PFSK-1 (cell line): ENCODE measurements around the gene LEFTY1.

Experiments used
- FOXP2 ChIP-seq: optimal IDR thresholded peaks from 2 replicates; pipeline ENCODE3; 2011; ENCODE audit warnings: borderline replicate concordance, control low read depth, inconsistent platforms; ENCODE audit not compliant: insufficient read depth; ENCODE audit errors: extremely low read length, extremely low read depth
- POLR2AphosphoS5 ChIP-seq: IDR thresholded peaks from 2 replicates; pipeline ENCODE4 v1.6.1; 2012; ENCODE audit warnings: low read depth, mild to moderate bottlenecking, control low read depth, low read length, moderate library complexity
- SIN3A ChIP-seq: IDR thresholded peaks from 2 replicates; pipeline ENCODE4 v1.6.1; 2012; ENCODE audit warnings: mild to moderate bottlenecking, low read length, moderate library complexity, borderline replicate concordance; ENCODE audit not compliant: insufficient read depth
- TAF1 ChIP-seq: IDR thresholded peaks from 2 replicates; pipeline ENCODE4 v1.6.1; 2012; ENCODE audit warnings: low read length, control low read depth, borderline replicate concordance; ENCODE audit not compliant: insufficient read depth
- TF ChIP-seq, protein P1 (sequence below), 2 experiments: IDR thresholded peaks; 2 replicates each; pipeline versions ENCODE4 v1.6.1 to v1.8.0; 2011 to 2012; ENCODE audit warnings: low read depth in 2 of 2, low read length in 2 of 2, control low read depth in 1 of 2, inconsistent platforms in 1 of 2, mild to moderate bottlenecking in 1 of 2, moderate library complexity in 1 of 2; ENCODE audit not compliant: insufficient read depth in 1 of 2

LEFTY1 gene

DNA sequence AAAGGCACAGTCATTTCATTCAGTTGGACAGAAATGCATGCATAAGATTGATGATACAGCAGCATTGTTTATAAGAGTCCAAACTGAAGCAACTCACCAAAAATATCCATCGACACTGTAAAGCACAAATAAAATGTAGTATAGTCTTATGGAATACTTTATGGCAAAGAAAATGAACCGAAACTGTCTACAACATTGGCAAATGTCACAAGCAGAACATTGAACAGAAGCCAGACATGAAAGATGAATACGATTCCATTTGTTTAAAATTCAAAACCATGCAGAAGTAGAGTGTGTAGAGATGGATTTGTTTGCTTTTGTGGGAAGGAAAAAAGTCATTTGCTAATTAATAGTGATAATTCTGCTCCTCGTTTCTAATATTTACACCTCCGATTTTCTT is 7.5 kb upstream of the LEFTY1 start:
- TF ChIP-seq SIN3A, result no peak
- no peak for TF ChIP-seq POLR2AphosphoS5
- TF ChIP-seq, protein P1, sequence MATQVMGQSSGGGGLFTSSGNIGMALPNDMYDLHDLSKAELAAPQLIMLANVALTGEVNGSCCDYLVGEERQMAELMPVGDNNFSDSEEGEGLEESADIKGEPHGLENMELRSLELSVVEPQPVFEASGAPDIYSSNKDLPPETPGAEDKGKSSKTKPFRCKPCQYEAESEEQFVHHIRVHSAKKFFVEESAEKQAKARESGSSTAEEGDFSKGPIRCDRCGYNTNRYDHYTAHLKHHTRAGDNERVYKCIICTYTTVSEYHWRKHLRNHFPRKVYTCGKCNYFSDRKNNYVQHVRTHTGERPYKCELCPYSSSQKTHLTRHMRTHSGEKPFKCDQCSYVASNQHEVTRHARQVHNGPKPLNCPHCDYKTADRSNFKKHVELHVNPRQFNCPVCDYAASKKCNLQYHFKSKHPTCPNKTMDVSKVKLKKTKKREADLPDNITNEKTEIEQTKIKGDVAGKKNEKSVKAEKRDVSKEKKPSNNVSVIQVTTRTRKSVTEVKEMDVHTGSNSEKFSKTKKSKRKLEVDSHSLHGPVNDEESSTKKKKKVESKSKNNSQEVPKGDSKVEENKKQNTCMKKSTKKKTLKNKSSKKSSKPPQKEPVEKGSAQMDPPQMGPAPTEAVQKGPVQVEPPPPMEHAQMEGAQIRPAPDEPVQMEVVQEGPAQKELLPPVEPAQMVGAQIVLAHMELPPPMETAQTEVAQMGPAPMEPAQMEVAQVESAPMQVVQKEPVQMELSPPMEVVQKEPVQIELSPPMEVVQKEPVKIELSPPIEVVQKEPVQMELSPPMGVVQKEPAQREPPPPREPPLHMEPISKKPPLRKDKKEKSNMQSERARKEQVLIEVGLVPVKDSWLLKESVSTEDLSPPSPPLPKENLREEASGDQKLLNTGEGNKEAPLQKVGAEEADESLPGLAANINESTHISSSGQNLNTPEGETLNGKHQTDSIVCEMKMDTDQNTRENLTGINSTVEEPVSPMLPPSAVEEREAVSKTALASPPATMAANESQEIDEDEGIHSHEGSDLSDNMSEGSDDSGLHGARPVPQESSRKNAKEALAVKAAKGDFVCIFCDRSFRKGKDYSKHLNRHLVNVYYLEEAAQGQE (IDR thresholded peaks at IDR 0.05; ENCODE audit: insufficient read depth in 1 of 2, low read depth in 2 of 2, low read length in 2 of 2), result no peak
- no peak for TF ChIP-seq TAF1
- no peak for TF ChIP-seq FOXP2

DNA sequence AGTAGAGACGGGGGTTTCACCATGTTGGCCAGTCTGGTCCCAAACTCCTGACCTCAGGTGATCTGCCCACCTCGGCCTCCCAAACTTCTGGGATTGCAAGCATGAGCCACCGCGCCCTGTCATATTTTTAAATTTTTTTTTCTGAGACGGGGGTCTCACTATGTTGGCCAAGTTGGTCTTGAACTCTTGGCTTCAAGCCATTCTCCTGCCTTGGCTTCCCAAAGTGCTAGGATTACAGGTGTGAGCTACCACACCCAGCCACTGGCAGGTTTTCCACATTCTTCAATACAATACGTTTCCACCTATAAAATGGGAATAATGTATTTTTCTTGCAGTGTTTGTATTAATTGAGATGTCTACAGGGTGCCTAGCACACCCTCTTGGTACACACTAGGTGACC is 3.4 kb upstream of the LEFTY1 start:
- no peak for TF ChIP-seq SIN3A
- no peak for TF ChIP-seq TAF1
- TF ChIP-seq, protein P1 (IDR thresholded peaks at IDR 0.05; ENCODE audit: insufficient read depth in 1 of 2, low read depth in 2 of 2, low read length in 2 of 2), result no peak
- TF ChIP-seq FOXP2, result no peak
- TF ChIP-seq POLR2AphosphoS5, result no peak

DNA sequence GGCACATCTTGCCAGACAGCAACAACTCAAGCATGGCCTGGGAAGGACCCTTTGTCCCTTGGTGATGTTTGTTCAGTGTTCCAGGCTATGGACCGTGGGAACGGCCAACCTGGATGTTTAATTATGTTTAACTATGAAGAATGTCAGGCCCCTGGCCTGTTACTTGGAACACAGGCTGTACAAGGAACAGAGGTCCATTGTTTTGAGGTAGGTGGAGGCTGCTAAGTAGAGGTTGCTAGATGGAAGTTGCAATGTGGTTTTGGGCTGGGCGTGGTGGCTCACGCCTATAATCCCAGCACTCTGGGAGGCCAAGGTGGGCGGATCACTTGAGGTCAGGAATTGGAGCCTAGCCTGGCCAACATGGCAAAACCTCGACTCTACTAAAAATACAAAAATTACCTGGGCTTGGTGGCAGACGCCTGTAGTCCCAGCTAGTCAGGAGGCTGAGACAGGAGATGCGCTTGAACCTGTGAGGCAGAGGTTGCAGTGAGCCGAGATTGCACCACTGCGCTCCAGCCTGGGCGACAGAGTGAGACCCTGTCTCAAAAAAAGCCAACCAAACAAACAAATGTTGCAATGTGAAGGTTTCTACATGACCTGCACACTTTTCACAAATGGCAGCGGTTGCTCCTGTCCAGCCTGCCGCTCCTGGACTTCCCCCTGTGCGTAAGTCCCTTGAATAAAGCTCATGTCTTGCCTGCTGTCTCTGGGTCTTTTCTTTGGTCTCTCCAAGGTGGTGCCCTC is 2.5 kb upstream of the LEFTY1 start:
- TF ChIP-seq POLR2AphosphoS5 (no peak), SIN3A (no peak), FOXP2 (no peak), TAF1 (no peak)
- TF ChIP-seq, protein P1 (IDR thresholded peaks at IDR 0.05; ENCODE audit: insufficient read depth in 1 of 2, low read depth in 2 of 2, low read length in 2 of 2), result no peak

DNA sequence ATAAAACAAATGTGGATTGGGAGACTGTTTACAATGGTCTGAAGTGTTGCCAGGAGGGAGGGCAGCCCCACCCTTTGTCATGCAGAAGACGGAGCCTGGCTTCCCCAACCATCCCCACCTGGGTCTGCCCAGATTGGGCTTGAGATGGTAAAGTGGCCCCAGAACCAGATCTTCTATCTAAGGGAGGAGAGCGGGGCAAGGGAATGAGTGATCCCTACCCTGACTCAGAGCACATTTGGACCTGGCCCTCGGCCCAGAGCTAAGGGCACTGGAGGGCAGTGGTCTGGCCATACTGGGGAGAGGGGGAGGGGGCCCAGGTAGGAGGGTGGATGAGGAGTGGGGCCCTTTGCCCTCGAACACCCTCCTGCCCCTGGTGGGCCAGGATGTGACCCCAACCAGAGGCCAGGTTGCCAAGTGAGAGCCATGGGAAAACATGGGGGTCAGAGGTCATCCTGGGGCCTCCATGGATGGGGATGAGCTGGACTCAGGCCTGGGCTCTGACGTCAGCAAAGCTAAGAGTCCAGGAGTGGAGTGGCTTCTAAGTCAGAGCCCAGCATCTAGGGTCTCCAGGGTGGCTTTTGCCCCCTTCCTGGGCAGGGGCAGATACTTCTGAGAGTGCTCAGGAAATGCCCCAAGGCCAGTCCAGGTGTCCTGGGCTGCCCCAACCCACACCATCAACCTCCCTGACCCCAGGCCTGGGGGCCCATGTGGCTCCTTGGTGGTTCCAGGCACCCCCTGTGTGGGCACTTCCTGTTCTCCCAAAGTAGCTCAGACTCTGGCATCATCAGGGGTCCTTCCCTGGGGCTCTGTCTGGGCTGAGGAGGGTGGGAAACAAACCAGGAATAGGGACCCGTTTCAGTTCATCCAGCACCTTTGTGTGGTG is 1.6 kb upstream of the LEFTY1 start:
- no peak for TF ChIP-seq FOXP2
- TF ChIP-seq TAF1, result no peak
- TF ChIP-seq, protein P1 (IDR thresholded peaks at IDR 0.05; ENCODE audit: insufficient read depth in 1 of 2, low read depth in 2 of 2, low read length in 2 of 2), result no peak
- TF ChIP-seq SIN3A, result no peak
- TF ChIP-seq POLR2AphosphoS5, result no peak
